ENCODE measurements around the gene DGUOK.
"Not testable (repeated sequence)": the region's sequence is repeated elsewhere in the genome, so short reads cannot be mapped to it uniquely, and the experiment has no call there.

The DGUOK gene

GRCh38 chr2:73926493-73927327 is at the start of gene DGUOK:
DGUOK (plus strand) TSS chr2:73926880; CDS start chr2:73926911, 31 bp downstream.
- DNase-seq: peak; percentile 94

GRCh38 chr2:73877071-73877802 is 49.4 kb upstream of the DGUOK start:
- peak; percentile 30 for DNase-seq

GRCh38 chr2:73877984-73878383 is 48.7 kb upstream of the DGUOK start:
- DNase-seq: not testable (repeated sequence)

GRCh38 chr2:73885406-73885805 is 41.3 kb upstream of the DGUOK start:
- no peak for DNase-seq

GRCh38 chr2:73886357-73886756 is 40.3 kb upstream of the DGUOK start:
- peak; percentile 67 for DNase-seq

GRCh38 chr2:73887596-73888353 is 38.9 kb upstream of the DGUOK start:
- peak; percentile 44 for DNase-seq

- no peak for DNase-seq
Measured at GRCh38 chr2:73888388-73888787, 38.3 kb upstream of the DGUOK start.

- no peak for DNase-seq
Measured at GRCh38 chr2:73889206-73889605, 37.5 kb upstream of the DGUOK start.

- peak; percentile 39 for DNase-seq
Measured at GRCh38 chr2:73890301-73891092, 36.2 kb upstream of the DGUOK start.

- DNase-seq: peak; percentile 39
Measured at GRCh38 chr2:73891276-73891901, 35.3 kb upstream of the DGUOK start.

- peak; percentile 46 for DNase-seq
Measured at GRCh38 chr2:73892631-73893329, 33.9 kb upstream of the DGUOK start, which contains the start of gene ACTG2. ACTG2 (plus strand) TSS chr2:73893008; CDS start chr2:73901312, 8,304 bp downstream.

- peak; percentile 33 for DNase-seq
Measured at GRCh38 chr2:73893764-73894474, 32.8 kb upstream of the DGUOK start.

- DNase-seq: no peak
Measured at GRCh38 chr2:73894475-73894850, 32.2 kb upstream of the DGUOK start.

- peak; percentile 42 for DNase-seq
Measured at GRCh38 chr2:73894877-73895276, 31.8 kb upstream of the DGUOK start.

GRCh38 chr2:73895473-73895872 is 31.2 kb upstream of the DGUOK start:
- DNase-seq: peak; percentile 40

GRCh38 chr2:73896362-73897239 is 30.1 kb upstream of the DGUOK start:
- peak; percentile 63 for DNase-seq

GRCh38 chr2:73897240-73897583 is 29.5 kb upstream of the DGUOK start:
- peak; percentile 57 for DNase-seq

- DNase-seq: peak; percentile 44
Measured at GRCh38 chr2:73897934-73898333, 28.7 kb upstream of the DGUOK start.

GRCh38 chr2:73899801-73900336 is 26.8 kb upstream of the DGUOK start:
- peak; percentile 44 for DNase-seq
